Central memory CD8-positive, alpha-beta T cell (primary cell): ENCODE measurements around the gene LIMD2.
"Not testable (repeated sequence)": the region's sequence is repeated elsewhere in the genome, so short reads cannot be mapped to it uniquely, and the experiment has no call there.

ENCODE experiments used
- ATAC-seq: fragments of 150-1000 bp; cut with Tn5 transposase; replicated peaks from 2 replicates; pipeline ENCODE4 v1.10.0; 2022; ENCODE audit warnings: mild to moderate bottlenecking, moderate FRiP score, moderate number of reproducible peaks; ENCODE audit not compliant: poor library complexity, severe bottlenecking; ENCODE audit errors: extremely low read depth
- DNase-seq, 2 donors: peaks; one replicate each; pipeline ENCODE4 v3.0.0; 2021; ENCODE audit warnings: low spot score in 2 of 2
- H3K27ac Mint-ChIP-seq: one replicate; pipeline ENCODE4 v1.8.0; 2022; ENCODE audit warnings: low read depth, mild to moderate bottlenecking, moderate library complexity, mixed read lengths
- H3K27me3 Mint-ChIP-seq: one replicate; pipeline ENCODE4 v1.8.0; 2022; ENCODE audit warnings: mixed read lengths
- H3K36me3 Mint-ChIP-seq: one replicate; pipeline ENCODE4 v1.8.0; 2022; ENCODE audit warnings: mild to moderate bottlenecking, moderate library complexity, mixed read lengths; ENCODE audit not compliant: insufficient read depth
- H3K4me1 Mint-ChIP-seq: one replicate; pipeline ENCODE4 v1.8.0; 2022; ENCODE audit warnings: mixed read lengths
- H3K4me3 Mint-ChIP-seq: one replicate; pipeline ENCODE4 v1.8.0; 2022; ENCODE audit warnings: mild to moderate bottlenecking, moderate library complexity, mixed read lengths
- H3K9me3 Mint-ChIP-seq: one replicate; pipeline ENCODE4 v1.8.0; 2022; ENCODE audit warnings: mixed read lengths

The LIMD2 gene

GRCh38 chr17:63699638-63700527, at the start of gene LIMD2:
TSS of gene LIMD2 (minus strand) at chr17:63700125. CDS start at chr17:63699298, 827 bp downstream.
- Mint-ChIP-seq H3K36me3 (peaks cover 64% of the 10 kb centered on the region), H3K27ac (peak within 1 kb of the TSS; percentile 98), H3K4me1 (peaks cover 69% of the 10 kb centered on the region), H3K9me3 (no peaks in the 10 kb centered on the region), H3K27me3 (no peaks in the 10 kb centered on the region), H3K4me3 (peak within 1 kb of the TSS; percentile 92)
- ATAC-seq (peak; percentile 21), DNase-seq (peak; percentile 72 to 76)

DNA sequence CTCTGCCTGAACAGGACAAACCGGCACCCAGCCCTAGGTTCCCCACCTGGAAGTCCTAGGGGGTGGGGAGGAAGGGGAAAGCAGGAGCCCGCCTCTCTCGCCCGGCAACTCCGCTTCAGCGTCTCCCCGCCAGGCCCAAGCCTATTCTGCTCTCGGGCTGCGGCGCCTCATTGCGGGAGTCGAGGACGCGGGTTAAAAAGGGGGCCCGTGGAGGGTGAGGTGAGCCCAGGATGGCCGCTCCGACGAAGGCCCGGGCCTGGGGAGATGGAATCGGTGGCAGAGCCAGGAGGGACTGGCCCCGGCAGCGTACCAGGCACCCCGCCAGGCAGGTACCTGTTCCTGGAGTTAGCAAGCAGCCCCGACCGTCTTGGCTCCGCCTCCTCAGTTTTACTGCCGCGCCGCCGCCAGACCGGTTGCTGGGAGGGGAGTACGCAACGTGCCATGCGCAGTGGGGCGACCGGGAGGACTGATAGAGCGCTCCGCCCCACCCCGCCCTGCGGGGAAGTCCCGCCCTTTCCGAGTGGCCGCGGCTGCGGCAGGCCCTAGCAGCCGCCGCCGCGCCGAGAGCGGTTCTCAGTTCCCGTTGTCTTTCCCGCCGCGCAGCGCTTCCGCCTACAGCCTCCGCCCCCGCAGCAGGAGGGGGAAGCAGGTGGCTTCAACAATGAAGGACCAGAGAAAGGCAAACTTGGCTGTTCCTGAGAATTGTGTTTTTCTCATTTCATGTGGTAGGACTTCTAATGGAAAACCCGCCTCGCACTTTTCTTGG, 41.7 kb upstream of the LIMD2 start, which contains the start of gene STRADA:
Gene STRADA, minus strand, starts transcription at position 392 of the 766 bp plus-strand sequence. CDS start 13,430 bp downstream, outside the sequence.
- Mint-ChIP-seq H3K27ac (peak within 1 kb of the TSS; percentile 83), H3K36me3 (peaks cover 24% of the 10 kb centered on the region), H3K4me3 (peak within 1 kb of the TSS; percentile 86), H3K9me3 (no peaks in the 10 kb centered on the region), H3K27me3 (no peaks in the 10 kb centered on the region), H3K4me1 (peaks cover 27% of the 10 kb centered on the region)
- ATAC-seq = peak; percentile 84
- peak; percentile 97 to 98 for DNase-seq

DNA sequence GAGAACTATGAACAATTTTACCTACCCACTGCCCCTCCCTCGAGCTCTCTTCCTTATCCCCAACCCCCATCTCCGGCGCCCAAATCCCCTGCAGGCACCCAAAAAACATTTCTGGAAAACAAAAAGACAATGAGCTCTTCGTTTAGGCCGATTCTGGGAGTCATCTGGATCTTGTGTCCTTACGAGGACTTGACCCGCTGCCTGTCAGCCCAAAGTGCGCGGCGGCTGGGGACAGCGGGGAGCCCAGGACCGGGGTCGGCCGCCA, 41.1 kb upstream of the LIMD2 start:
- DNase-seq (no peak), ATAC-seq (no peak)
- peaks cover 27% of the 10 kb centered on the region for H3K4me1 Mint-ChIP-seq
- H3K27me3 Mint-ChIP-seq = no peaks in the 10 kb centered on the region
- H3K4me3 Mint-ChIP-seq = peak overlapping the region; percentile 86
- peaks cover 22% of the 10 kb centered on the region for H3K36me3 Mint-ChIP-seq
- peak overlapping the region; percentile 83 for H3K27ac Mint-ChIP-seq
- no peaks in the 10 kb centered on the region for H3K9me3 Mint-ChIP-seq

GRCh38 chr17:63740464-63741142, 40.7 kb upstream of the LIMD2 start:
- peak overlapping the region; percentile 83 for H3K27ac Mint-ChIP-seq
- H3K27me3 Mint-ChIP-seq = no peaks in the 10 kb centered on the region
- H3K4me1 Mint-ChIP-seq = peaks cover 27% of the 10 kb centered on the region
- no peaks in the 10 kb centered on the region for H3K9me3 Mint-ChIP-seq
- peaks cover 19% of the 10 kb centered on the region for H3K36me3 Mint-ChIP-seq
- ATAC-seq (no peak), DNase-seq (no peak)
- peak overlapping the region; percentile 86 for H3K4me3 Mint-ChIP-seq

- Mint-ChIP-seq H3K27ac (no peak overlapping the region), H3K9me3 (no peaks in the 10 kb centered on the region)
- no peak for DNase-seq
These were observed 35.8 kb upstream of the LIMD2 start for GRCh38 chr17:63735691-63736090.

GRCh38 chr17:63722403-63722802, 22.5 kb upstream of the LIMD2 start:
- DNase-seq (no peak), ATAC-seq (no peak)
- Mint-ChIP-seq H3K27me3 (no peaks in the 10 kb centered on the region), H3K4me3 (no peak overlapping the region), H3K4me1 (no peaks in the 10 kb centered on the region), H3K27ac (no peak overlapping the region), H3K36me3 (peaks cover 15% of the 10 kb centered on the region), H3K9me3 (no peaks in the 10 kb centered on the region)

More at GRCh38 chr17:63735691-63736090, 35.8 kb upstream of the LIMD2 start:
- Mint-ChIP-seq H3K4me1 (peaks cover 22% of the 10 kb centered on the region), H3K4me3 (no peak overlapping the region), H3K27me3 (no peaks in the 10 kb centered on the region), H3K36me3 (peaks cover 2% of the 10 kb centered on the region)
- no peak for ATAC-seq

DNA sequence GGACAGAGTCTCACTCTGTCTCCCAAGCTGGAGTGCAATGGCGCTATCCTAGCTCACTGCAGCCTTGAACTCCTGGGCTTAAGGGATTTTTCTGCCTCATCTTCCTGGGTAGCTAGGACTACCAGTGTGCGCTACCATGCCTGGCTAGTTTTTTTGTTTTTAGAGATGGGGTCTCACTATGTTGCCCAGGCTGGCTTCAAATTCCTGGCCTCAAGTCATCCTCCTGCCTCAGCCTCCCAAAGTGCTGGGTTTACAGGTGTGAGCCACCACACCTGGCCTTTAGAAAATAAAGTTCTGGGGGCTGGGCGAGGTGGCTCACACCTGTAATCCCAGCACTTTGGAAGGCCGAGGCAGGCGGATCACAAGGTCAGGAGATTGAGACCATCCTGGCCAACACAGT, 20.3 kb upstream of the LIMD2 start:
- not testable (repeated sequence) for H3K4me1 Mint-ChIP-seq

GRCh38 chr17:63718988-63719387, 19.1 kb upstream of the LIMD2 start:
- H3K27ac Mint-ChIP-seq = no peak overlapping the region

More for the DNA sequence above, 20.3 kb upstream of the LIMD2 start:
- not testable (repeated sequence) for ATAC-seq, H3K9me3 Mint-ChIP-seq, DNase-seq, H3K27ac Mint-ChIP-seq, H3K4me3 Mint-ChIP-seq, H3K27me3 Mint-ChIP-seq
- peaks cover 15% of the 10 kb centered on the region for H3K36me3 Mint-ChIP-seq

GRCh38 chr17:63716426-63716825, 16.5 kb upstream of the LIMD2 start:
- H3K36me3 Mint-ChIP-seq = peaks cover 14% of the 10 kb centered on the region
- H3K4me1 Mint-ChIP-seq = no peaks in the 10 kb centered on the region
- no peaks in the 10 kb centered on the region for H3K27me3 Mint-ChIP-seq

More at GRCh38 chr17:63718988-63719387, 19.1 kb upstream of the LIMD2 start:
- ATAC-seq = no peak
- H3K27me3 Mint-ChIP-seq = no peaks in the 10 kb centered on the region
- no peaks in the 10 kb centered on the region for H3K9me3 Mint-ChIP-seq
- H3K36me3 Mint-ChIP-seq = peaks cover 8% of the 10 kb centered on the region
- no peaks in the 10 kb centered on the region for H3K4me1 Mint-ChIP-seq
- no peak for DNase-seq
- no peak overlapping the region for H3K4me3 Mint-ChIP-seq

DNA sequence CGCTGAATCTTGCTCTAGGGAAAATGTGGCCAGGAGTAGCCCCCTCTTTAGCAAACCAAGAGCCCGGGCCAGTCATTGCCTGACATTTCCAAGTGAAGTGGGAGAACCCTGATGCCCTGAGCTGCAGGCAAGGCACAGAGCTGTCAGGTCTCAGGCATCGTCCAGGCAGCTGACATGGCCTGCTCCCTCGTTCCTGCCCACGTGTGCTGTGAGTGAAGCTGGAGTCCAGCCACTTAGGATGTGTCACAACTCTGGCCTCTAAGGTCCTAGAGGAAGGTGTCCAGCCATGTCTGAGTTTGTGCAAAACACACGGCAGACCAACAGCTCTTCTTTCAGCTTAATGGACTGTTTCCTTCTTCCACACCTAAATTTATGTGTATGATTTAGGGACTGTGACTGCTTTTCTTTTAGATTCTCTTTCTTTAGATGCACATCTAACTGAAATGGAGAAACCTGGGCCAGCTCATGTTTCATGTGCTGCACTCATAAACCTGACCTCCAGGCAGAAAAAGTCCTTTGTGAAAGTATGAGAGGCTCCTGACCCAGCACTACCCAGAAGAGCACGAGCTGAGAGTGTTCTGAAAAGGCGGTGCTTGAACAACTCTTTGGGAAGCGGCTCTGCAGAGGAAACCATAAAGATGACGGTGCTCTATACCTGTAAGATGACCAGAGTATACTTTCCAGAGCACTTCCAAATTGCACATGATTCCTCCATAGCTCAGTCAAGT, 14.8 kb upstream of the LIMD2 start:
- Mint-ChIP-seq H3K9me3 (no peaks in the 10 kb centered on the region), H3K4me3 (no peak overlapping the region), H3K4me1 (peaks cover 6% of the 10 kb centered on the region), H3K27ac (no peak overlapping the region), H3K27me3 (no peaks in the 10 kb centered on the region), H3K36me3 (peaks cover 17% of the 10 kb centered on the region)
- ATAC-seq (no peak), DNase-seq (no peak)

More at GRCh38 chr17:63716426-63716825, 16.5 kb upstream of the LIMD2 start:
- no peak for DNase-seq
- Mint-ChIP-seq H3K4me3 (no peak overlapping the region), H3K27ac (peak overlapping the region; percentile 32), H3K9me3 (no peaks in the 10 kb centered on the region)
- no peak for ATAC-seq

DNA sequence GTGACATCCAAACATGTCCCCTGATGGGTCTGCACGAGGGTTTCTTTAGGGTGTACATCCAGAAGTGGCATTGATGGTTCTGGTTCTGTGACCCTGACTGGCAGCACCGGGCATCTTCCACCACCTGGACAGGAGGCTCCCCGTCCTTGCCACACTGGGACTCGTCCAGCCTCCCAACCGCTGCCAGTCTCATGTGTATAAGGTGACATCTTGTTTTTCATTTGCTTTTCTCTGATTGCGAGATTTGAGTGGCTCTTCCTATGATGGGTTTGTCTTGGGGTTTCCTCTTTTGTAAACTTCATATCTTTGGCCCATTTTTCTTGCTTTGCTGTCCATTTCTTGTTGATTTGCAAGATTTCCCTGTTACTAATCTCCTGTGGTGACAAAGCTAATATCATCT, 9.2 kb upstream of the LIMD2 start:
- ATAC-seq = no peak
- Mint-ChIP-seq H3K27ac (peak overlapping the region; percentile 81), H3K27me3 (no peaks in the 10 kb centered on the region), H3K36me3 (peaks cover 17% of the 10 kb centered on the region), H3K4me1 (peaks cover 45% of the 10 kb centered on the region), H3K4me3 (peak overlapping the region; percentile 23), H3K9me3 (no peaks in the 10 kb centered on the region)
- DNase-seq = no peak

GRCh38 chr17:63707151-63707550, 7.2 kb upstream of the LIMD2 start:
- ATAC-seq (peak; percentile 61), DNase-seq (peak in 1 of 2 donors; percentile 40)
- Mint-ChIP-seq H3K27me3 (no peaks in the 10 kb centered on the region), H3K4me3 (peak overlapping the region; percentile 66), H3K36me3 (peaks cover 21% of the 10 kb centered on the region), H3K4me1 (peaks cover 65% of the 10 kb centered on the region), H3K27ac (peak overlapping the region; percentile 69), H3K9me3 (no peaks in the 10 kb centered on the region)
